AML-193 (cell line): ENCODE results near the gene TNFSF8.

Source experiments
- DNase-seq, 2 experiments: peaks; one replicate each; lab custom pipeline; 2025; lab: John Stamatoyannopoulos, UW

TNFSF8 gene, protein sequence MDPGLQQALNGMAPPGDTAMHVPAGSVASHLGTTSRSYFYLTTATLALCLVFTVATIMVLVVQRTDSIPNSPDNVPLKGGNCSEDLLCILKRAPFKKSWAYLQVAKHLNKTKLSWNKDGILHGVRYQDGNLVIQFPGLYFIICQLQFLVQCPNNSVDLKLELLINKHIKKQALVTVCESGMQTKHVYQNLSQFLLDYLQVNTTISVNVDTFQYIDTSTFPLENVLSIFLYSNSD

GRCh38 chr9:114930056-114930812 is at the start of gene TNFSF8:
TNFSF8 (minus strand) TSS chr9:114930591; CDS start chr9:114930303, 288 bp downstream.
- peak; percentile 50 to 57 for DNase-seq

DNA sequence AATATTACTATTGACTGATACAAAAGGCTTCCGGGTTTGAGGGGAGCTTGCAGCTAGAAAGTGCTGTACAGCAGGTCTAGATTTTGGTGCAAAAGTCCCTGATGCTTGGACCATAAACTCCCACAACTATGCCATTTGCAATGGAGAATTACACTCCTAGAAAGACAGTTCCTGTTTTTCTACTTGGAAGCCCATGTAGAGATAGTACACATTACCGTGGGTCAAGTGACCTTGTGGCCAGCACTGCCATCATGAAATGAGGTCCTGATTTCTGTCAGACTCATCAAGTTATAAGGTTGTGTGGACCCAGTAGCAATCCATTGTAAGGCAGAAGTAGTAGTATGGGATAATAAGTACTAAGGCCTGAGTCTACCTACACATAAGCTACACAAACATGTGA is 42.8 kb upstream of the TNFSF8 start:
- DNase-seq, result no peak

DNA sequence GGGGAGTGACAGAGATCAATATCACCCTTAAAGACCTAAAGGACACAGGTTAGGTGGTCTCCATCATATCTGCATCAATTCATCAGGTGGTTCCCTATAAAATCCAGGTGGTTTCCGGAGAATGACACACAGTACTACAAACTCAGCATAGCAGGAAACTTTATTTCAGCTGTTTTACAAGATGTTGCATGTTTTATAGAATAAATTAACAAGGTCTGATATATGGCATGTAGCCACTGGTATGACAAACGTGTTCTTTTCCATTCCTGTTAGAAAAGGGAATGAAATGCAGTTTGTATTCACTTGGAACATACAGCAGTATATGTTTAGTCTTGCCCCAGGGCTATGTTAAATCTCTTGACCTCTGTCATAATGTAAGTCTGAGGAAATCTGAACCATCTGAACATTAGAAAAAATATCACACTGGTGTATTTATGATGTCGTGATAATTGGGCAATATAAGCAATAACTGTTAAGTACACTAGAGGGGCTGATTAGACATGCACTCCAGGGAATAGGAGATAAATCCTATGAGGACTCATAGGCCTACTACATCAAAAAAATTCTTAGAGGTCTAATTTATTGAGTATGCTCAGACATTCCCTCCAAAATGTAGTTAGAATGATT is 42.2 kb upstream of the TNFSF8 start:
- no peak for DNase-seq

DNA sequence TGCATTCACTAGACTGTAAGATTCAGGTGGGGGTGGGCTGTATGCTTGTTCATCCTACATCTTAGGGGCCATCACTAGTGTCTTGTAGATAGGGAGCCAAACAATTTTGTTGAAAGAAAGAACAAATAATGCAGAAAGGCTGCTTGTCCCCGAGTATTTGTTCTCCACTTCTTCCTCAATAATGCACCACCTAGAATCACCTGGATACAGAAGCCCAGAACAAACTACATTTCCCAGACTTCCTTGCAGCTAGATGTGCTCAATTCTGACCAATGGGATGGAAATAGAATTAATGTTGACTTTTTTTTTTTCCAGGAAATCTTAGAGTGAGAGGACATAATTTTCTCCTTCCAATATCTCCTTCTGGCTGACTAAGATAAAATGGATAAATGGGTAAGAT is 38.9 kb upstream of the TNFSF8 start:
- DNase-seq, result no peak

DNA sequence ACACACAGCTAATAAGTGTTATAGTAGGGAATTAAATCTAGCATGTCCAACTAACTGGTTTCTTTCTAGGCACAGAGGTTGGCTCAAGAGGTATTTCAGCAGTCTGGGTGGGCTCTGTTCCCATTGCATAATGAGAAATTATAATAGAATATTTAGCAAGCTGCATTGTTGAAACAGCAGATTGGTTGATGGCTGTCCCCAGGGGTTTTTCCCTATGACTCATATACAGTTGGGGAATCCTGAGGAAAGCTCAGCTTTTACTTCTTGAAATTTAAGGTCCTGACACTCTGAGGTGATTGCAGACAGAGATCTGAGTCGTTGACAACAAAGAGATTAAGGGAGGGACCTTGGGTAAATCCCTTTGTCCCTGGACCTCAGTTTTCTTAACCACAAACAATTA is 38.3 kb upstream of the TNFSF8 start:
- peak in 1 of 2 experiments; percentile 12 for DNase-seq

GRCh38 chr9:114965564-114965963 is 35.2 kb upstream of the TNFSF8 start:
- no peak for DNase-seq

GRCh38 chr9:114962809-114963208 is 32.4 kb upstream of the TNFSF8 start:
- DNase-seq, result no peak

GRCh38 chr9:114960276-114960675 is 29.9 kb upstream of the TNFSF8 start:
- DNase-seq, result no peak

GRCh38 chr9:114958844-114959235 is 28.4 kb upstream of the TNFSF8 start:
- DNase-seq, result no peak

- DNase-seq, result peak; percentile 82 to 87
Observed at GRCh38 chr9:114958021-114958843, 27.8 kb upstream of the TNFSF8 start.

- DNase-seq, result no peak
Observed at GRCh38 chr9:114957558-114957957, 27.2 kb upstream of the TNFSF8 start.

- DNase-seq, result no peak
Observed at GRCh38 chr9:114954956-114955582, 24.7 kb upstream of the TNFSF8 start.

DNA sequence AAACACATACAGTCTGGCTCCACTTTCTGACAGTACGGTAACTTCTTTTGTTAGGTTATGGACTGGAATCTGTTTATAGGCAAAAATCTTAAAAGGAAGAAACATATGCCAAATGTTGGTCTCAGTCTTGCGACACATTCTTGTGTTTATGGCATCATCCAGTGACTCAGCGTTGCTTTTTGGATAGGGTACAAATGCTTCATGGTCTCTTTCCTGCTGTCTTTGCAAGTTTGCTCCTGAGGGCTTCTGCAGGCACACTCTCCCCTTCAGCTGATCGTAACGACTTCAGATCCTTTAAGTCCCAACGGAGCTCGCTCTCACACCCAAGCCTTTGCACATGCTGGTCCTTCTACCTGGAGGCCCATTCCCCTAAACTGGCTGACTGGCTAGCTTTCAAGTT is 23.6 kb upstream of the TNFSF8 start:
- DNase-seq, result peak; percentile 77 to 82

- DNase-seq, result no peak
Observed at GRCh38 chr9:114953046-114953445, 22.7 kb upstream of the TNFSF8 start.

GRCh38 chr9:114950761-114951160 is 20.4 kb upstream of the TNFSF8 start:
- no peak for DNase-seq

DNA sequence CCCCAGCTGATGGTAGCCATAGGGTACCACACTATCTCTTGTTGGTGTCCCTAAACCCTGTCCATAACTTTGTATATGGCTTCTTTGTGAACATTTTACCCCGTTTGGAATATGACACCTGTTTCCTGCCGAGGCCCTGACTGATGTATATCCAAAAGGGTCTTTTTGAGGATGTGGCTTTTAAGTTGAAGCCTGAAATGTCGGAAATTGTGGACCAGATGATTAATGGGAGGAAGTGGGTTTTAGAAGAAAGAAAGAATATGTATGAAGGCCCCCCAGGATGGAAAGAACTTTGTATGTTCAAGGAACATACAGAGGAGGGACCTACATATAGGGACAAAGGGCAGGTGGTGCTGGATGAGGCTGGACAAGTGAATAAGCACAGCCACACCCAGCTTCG is 16.7 kb upstream of the TNFSF8 start:
- no peak for DNase-seq

DNA sequence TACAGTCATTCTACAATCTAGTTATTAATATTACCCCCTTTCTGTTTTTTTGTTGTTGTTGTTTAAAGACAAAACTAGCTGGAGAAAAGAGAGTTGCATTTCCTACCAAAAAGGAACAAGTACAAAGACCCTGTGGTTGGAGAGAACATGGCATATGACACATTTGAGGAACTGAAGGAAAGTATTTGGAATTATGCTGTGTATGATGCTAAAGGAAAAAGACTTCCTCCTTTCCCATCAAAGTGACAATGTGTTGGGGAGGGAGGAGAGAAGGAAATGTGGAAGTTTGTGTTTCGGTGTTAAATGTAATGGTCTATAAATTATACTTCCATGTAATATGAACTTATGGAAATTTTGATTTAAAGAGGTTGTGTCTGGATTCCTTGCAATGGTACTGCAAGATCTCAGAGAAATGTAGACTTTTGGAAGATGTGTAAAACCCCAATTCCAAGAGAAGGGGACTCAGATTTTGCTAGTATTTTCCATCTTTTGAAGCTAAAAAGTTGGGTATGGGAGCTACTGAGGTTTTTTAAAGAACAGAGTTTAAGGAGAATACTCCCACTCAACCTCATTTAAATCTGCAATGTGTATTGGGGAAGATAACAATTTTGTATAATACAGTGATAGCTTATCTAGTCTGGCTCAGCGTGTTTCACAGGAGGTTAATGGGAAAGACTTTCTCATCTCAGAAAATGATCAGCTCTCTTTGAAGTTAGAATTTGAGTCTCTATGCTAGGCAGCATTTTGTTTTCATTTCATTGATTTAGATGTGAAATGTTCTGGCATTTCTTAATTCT is 15.4 kb upstream of the TNFSF8 start:
- no peak for DNase-seq

DNA sequence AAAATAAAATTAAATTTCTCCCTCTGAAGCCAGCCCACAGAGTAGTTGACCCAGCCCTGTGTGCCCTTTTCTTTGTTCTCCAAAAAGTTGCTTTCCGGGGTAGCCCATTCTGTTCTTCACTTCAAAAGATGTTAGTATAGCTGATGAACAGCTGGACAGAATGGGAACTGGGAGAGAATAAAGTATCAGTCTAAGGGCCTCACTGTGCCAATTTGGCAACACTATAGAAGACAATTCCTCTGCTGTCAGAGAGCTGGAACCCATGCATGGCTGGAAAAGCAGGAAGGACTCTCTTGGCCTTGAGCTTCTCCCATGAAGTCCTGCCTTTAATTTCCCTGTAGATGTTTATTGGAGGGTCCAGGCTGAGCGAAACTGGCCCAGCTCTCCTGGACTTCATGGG is 11.0 kb upstream of the TNFSF8 start:
- DNase-seq, result no peak

DNA sequence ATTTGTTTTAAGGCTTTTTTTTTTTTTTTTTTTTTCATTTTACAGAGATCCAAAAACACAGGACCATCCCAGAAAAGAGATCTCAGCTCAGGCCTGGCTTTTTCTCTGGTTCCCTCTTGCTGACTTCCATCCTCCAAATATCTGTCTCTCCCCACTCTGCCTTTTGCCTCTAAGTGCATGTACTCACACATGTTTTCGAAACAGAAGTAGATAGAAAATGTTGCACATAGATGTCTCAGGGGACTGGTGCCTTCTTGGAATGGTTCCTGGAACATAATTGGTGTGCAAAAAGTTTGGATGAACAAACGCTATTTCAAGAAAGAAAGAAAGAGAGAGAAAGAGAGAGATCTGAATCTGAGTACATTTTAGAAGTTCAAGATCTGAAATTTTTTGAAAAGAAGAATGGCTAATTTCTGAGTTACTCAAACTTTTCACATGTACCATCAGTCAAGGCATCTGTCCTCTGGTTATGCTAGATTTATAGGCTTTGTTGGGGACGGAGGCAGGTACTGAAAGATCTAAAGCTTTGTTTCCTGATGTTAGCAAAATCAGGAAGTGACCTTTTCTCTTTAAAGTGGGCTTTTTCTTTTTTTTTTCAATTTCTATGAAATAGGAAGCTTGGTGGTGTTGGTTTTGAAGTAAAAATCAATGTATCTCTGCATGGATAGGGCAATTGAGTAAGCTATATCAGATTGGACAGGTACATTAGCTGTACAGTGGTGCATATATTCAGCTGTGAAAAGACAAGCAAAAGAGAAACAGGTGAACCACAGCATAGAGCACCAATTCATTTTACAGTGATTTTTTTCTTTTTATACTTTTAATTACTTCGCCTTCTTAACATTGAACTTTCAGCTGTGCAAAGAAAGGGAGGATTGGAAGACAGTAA is 8.5 kb upstream of the TNFSF8 start:
- DNase-seq, result no peak

GRCh38 chr9:114937516-114937915 is 7.1 kb upstream of the TNFSF8 start:
- DNase-seq, result peak in 1 of 2 experiments; percentile 11
